Keratinocyte (primary cell): ENCODE results near the gene EIF5B. TPM values are rescaled to one million over a fixed set of nuclear protein-coding genes. Genes with fewer than 3 reads are reported as not detected.

Source experiments
- DNase-seq: peaks from one replicate; pipeline ENCODE4 v3.0.0-alpha.2; 2011; ENCODE audit warnings: low read depth, missing footprints, low spot score
- FAIRE-seq: peaks from 2 replicates; lab custom pipeline; 2011; peaks lifted over from hg19 to GRCh38; lab: Jason Lieb, UNC
- H2AFZ ChIP-seq: 2 replicates; pipeline ENCODE4 v1.6.0; 2012; ENCODE audit warnings: low read length, control low read depth, inconsistent platforms; ENCODE audit not compliant: control insufficient read depth
- H3K27ac ChIP-seq: 2 replicates; pipeline ENCODE4 v1.5.1; 2011; ENCODE audit warnings: low read length; ENCODE audit not compliant: control insufficient read depth, insufficient read depth
- H3K27me3 ChIP-seq: 3 replicates; pipeline ENCODE4 v1.6.0; 2011; ENCODE audit warnings: low read length; ENCODE audit not compliant: control insufficient read depth, insufficient read depth; ENCODE audit errors: extremely low read depth
- H3K36me3 ChIP-seq, 2 experiments: 2 replicates in 1 of 2; 3 replicates in 1 of 2; pipeline ENCODE4 v1.5.1; 2011; ENCODE audit warnings: low read length in 2 of 2, mild to moderate bottlenecking in 1 of 2; ENCODE audit not compliant: control insufficient read depth in 2 of 2, insufficient read depth in 2 of 2; ENCODE audit errors: extremely low read depth in 1 of 2
- H3K4me1 ChIP-seq: 3 replicates; pipeline ENCODE4 v1.5.1; 2011; ENCODE audit warnings: low read length; ENCODE audit not compliant: control insufficient read depth, insufficient read depth; ENCODE audit errors: extremely low read depth
- H3K4me2 ChIP-seq: 3 replicates; pipeline ENCODE4 v1.6.0; 2011; ENCODE audit warnings: low read depth, low read length; ENCODE audit not compliant: control insufficient read depth, insufficient read depth; ENCODE audit errors: extremely low read depth
- H3K4me3 ChIP-seq, 3 experiments: fragments of 200-600 bp in 1 of 3; sonication (generic) in 1 of 3; 2 replicates in 2 of 3; 3 replicates in 1 of 3; pipeline ENCODE4 v1.5.1; 2011 to 2016; ENCODE audit warnings: low read length in 3 of 3, mild to moderate bottlenecking in 3 of 3, control low read depth in 2 of 3, inconsistent platforms in 1 of 3, low read depth in 1 of 3, mixed read lengths in 1 of 3, mixed run types in 1 of 3, moderate library complexity in 1 of 3; ENCODE audit not compliant: control insufficient read depth in 2 of 3, insufficient read depth in 2 of 3; ENCODE audit errors: extremely low read depth in 1 of 3
- H3K79me2 ChIP-seq: 2 replicates; pipeline ENCODE4 v1.6.0; 2012; ENCODE audit warnings: low read length; ENCODE audit not compliant: control insufficient read depth, insufficient read depth
- H3K9ac ChIP-seq: 3 replicates; pipeline ENCODE4 v1.6.0; 2011; ENCODE audit warnings: low read length; ENCODE audit not compliant: control insufficient read depth, insufficient read depth; ENCODE audit errors: extremely low read depth
- H3K9me1 ChIP-seq: 3 replicates; pipeline ENCODE4 v1.6.0; 2011; ENCODE audit warnings: low read length; ENCODE audit not compliant: control insufficient read depth, insufficient read depth; ENCODE audit errors: extremely low read depth
- H3K9me3 ChIP-seq: 2 replicates; pipeline ENCODE4 v1.5.1; 2012; ENCODE audit warnings: low read depth, low read length; ENCODE audit not compliant: control insufficient read depth
- H4K20me1 ChIP-seq: 3 replicates; pipeline ENCODE4 v1.6.0; 2011; ENCODE audit warnings: low read length; ENCODE audit not compliant: control insufficient read depth, insufficient read depth; ENCODE audit errors: extremely low read depth
- EZH2 ChIP-seq: IDR thresholded peaks from one replicate; pipeline ENCODE4 v1.6.1; 2012; ENCODE audit warnings: inconsistent platforms, mild to moderate bottlenecking, low read length, moderate library complexity
- dilution Hi-C: fragments of 300-500 bp; cut with MboI; formaldehyde crosslinking; loops from one replicate; pipeline ENCODE4 v1.7.0; 2020; ENCODE audit warnings: low sequenced_read_pairs; ENCODE audit not compliant: extremely low pct_ligation_motif_present
- polyA plus RNA-seq, 5 experiments: library from polyadenylated mRNA; depleted of rRNA in 3 of 5; stranded (reverse) in 3 of 5; stranded (forward) in 1 of 5; unstranded in 1 of 5; fragments of >200 nt; gene quantifications; 1 replicate in 1 of 5; 2 replicates in 3 of 5; 3 replicates in 1 of 5; pipeline versions ENCODE4 v1.2.1 to v1.2.3, GENCODE V29; 2011 to 2012; ENCODE audit warnings: missing spikeins in 2 of 5, low read depth in 1 of 5, low replicate concordance in 1 of 5
- TF ChIP-seq, protein P1 (sequence below), 3 experiments: IDR thresholded peaks in 1 of 3; conservative IDR thresholded peaks in 1 of 3; optimal IDR thresholded peaks in 1 of 3; 2 replicates in 2 of 3; 3 replicates in 1 of 3; pipeline versions ENCODE3 to v1.5.1; 2011; ENCODE audit warnings: low read length in 3 of 3, mild to moderate bottlenecking in 3 of 3, moderate library complexity in 2 of 3, control low read depth in 1 of 3, inconsistent platforms in 1 of 3; ENCODE audit not compliant: insufficient read depth in 2 of 3; ENCODE audit errors: extremely low read depth in 1 of 3

EIF5B gene
- polyA plus RNA-seq, 1 donor (not counting 4 experiments of a cell fraction or from before 2014, with no cell fraction given), result 32.6 TPM

DNA sequence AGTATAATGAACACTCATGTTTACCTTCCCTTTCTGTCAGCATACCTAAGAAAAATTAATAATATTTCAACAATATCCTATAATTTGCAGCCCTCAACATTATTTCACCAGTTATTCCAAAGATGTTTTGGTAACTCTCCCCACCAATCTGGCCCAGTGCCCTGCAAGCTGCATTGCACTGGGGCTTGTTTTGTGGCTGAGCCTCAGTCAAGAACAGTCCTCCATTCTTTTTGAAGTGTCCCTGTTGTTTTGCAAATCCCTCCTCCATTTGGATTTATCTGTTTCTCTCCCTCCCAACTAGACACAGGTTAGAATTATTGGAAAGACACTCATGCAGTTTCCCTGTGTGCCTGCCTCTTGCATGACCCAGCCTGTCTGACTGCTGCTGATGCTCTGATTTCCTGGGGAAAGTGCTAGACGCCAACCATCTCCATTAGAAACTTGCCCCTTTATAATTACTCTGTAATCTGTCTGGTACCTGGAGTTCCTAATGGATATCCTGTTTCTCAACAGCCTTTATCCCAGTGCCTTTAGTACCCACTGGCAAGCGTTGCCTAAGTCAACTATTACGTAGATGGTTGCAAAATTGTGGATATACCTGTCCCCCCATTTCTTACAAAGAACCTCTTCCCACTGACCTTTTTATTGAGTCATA, 60.2 kb downstream of the EIF5B start:
- Histone ChIP-seq H3K79me2 (no peaks in the 10 kb centered on the region), H4K20me1 (no peaks in the 10 kb centered on the region), H3K9ac (no peak overlapping the region), H3K27ac (no peak overlapping the region), H3K4me1 (no peaks in the 10 kb centered on the region), H3K9me1 (no peaks in the 10 kb centered on the region), H3K4me2 (no peak overlapping the region), H3K9me3 (no peaks in the 10 kb centered on the region), H3K36me3 (peaks cover 27 to 31% of the 10 kb centered on the region in 2 experiments), H3K4me3 (no peak overlapping the region), H2AFZ (no peak overlapping the region), H3K27me3 (no peaks in the 10 kb centered on the region)
- no peak for FAIRE-seq
- no peak for DNase-seq
- TF ChIP-seq, protein P1, sequence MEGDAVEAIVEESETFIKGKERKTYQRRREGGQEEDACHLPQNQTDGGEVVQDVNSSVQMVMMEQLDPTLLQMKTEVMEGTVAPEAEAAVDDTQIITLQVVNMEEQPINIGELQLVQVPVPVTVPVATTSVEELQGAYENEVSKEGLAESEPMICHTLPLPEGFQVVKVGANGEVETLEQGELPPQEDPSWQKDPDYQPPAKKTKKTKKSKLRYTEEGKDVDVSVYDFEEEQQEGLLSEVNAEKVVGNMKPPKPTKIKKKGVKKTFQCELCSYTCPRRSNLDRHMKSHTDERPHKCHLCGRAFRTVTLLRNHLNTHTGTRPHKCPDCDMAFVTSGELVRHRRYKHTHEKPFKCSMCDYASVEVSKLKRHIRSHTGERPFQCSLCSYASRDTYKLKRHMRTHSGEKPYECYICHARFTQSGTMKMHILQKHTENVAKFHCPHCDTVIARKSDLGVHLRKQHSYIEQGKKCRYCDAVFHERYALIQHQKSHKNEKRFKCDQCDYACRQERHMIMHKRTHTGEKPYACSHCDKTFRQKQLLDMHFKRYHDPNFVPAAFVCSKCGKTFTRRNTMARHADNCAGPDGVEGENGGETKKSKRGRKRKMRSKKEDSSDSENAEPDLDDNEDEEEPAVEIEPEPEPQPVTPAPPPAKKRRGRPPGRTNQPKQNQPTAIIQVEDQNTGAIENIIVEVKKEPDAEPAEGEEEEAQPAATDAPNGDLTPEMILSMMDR (optimal IDR thresholded peaks at IDR 0.05 in 1 of 3, IDR thresholded peaks at IDR 0.05 in 1 of 3, conservative IDR thresholded peaks at IDR 0.05 in 1 of 3; ENCODE audit: extremely low read depth in 1 of 3, insufficient read depth in 2 of 3, low read length in 3 of 3), result no peak
- no peak for TF ChIP-seq EZH2
- dilution Hi-C loops, result no loop called here

DNA sequence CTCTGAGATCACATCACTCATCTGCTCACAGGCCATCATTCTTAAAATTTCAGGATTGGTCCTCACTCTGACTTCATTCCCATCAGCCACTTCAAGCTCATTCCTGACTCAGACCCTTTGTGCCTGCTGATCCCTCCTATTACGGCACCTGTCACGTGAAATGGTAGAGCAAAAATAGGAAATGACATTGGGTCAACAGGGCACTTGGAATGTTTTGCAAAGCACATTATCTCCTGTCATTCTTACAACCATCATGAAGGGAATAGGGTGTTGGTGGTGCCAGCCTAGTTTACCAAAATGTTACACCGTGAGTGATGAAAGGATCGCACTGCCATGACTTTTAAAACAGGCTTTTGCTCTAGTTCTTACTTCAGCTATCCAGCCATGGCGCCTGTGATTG, 61.1 kb downstream of the EIF5B start:
- Histone ChIP-seq H3K9ac (no peak overlapping the region), H3K4me3 (no peak overlapping the region), H3K9me1 (no peaks in the 10 kb centered on the region), H3K4me2 (no peak overlapping the region), H3K4me1 (no peaks in the 10 kb centered on the region), H3K79me2 (no peaks in the 10 kb centered on the region), H2AFZ (no peak overlapping the region), H3K27ac (no peak overlapping the region), H4K20me1 (no peaks in the 10 kb centered on the region), H3K27me3 (no peaks in the 10 kb centered on the region), H3K9me3 (no peaks in the 10 kb centered on the region), H3K36me3 (peaks cover 33 to 34% of the 10 kb centered on the region in 2 experiments)
- FAIRE-seq (no peak), DNase-seq (no peak)
- no peak for TF ChIP-seq EZH2
- TF ChIP-seq, protein P1 (optimal IDR thresholded peaks at IDR 0.05 in 1 of 3, IDR thresholded peaks at IDR 0.05 in 1 of 3, conservative IDR thresholded peaks at IDR 0.05 in 1 of 3; ENCODE audit: extremely low read depth in 1 of 3, insufficient read depth in 2 of 3, low read length in 3 of 3), result no peak
- dilution Hi-C loops, result no loop called here
